HG03457 (cell line): ENCODE data around the gene PFKFB1.
"Not testable (repeated sequence)": the region's sequence is repeated elsewhere in the genome, so short reads cannot be mapped to it uniquely, and the experiment has no call there.

Experiments
- ATAC-seq: cut with Tn5 transposase; IDR thresholded peaks from one replicate; pipeline ENCODE4 v1.9.1; 2021; ENCODE audit warnings: moderate number of reproducible peaks; ENCODE audit not compliant: unreplicated experiment

PFKFB1 gene

DNA sequence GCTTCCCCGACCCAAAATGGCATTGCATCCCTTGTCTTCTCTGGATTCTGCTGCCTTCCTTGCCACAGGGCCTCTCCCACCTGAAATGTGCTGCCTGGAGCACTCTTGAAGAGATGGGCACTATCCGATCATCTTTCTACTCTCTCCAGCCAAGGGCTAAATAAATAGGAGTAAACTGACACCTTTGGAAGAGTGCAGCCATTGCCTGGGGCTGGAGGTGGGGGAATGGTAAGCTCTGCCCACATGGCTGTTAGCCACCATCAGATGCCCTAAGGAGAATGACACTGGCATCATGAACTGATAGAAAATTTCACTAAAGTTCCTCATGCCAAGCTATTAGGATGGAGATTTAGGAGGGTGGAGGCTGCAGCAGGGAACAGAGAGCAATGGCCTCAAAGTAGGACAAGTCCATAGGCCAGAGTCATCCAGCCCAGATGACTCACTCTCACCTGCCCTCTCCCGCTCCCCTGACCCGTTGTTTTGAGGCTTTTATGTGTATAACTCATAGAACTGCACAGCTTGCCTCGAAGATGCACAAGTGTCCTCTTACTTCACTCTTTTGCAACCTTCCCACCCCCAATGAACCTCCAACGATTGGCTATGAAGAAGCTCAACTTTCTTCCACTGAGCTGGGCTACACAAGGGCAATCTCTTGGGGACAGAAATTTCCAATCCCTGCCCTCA is 822 bp upstream of the PFKFB1 start:
- no peak for ATAC-seq

DNA sequence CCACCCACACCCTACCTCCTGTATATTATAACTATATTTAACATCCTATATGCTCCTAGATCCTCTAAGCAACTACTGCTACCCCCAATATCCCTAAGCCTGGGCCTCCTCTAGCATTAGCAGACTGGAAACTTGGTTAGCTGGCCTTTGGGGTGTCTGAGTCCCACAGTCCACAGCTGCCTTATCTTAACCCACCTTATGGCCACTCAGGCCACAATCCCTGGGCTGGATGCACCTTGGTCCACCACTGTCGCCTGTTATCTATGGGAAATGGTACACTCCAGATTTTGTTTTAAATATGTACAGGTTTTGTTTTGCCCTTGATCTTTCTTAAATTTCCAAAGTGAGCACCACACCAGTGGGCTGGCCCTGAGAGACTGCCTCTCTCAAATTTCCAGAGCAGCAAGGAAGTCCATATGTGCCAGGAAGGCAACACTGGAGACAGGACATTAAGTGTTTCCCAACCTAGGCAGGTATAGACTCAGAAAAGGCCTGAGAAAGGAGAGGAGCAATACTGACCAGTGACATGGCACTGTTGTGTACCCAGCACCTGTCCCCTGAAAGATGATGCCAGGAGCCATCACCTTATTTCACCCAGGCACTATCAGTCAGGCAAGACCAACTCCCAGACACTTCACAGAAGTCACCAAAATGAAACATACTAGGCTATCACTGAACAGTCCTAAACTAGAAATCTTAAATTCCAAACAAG is 921 bp downstream of the PFKFB1 start:
- ATAC-seq = no peak

DNA sequence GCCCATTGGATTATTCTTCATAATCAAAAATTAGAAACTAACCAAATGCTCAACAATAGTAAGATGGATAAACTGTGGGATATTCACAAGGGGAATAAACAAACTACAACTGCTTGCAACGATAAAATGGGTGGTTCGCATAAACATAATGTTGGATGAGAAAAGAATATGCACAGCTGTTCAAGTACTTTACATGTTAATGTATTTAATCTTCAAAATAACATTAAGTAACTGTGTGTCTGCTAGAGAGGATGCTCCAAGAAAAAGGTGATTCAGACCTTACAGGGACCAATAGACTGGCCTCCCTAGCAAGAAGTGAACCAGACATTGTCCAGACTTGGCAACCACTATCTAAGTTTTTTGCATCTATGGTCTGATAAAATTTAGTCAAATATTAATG is 2.3 kb downstream of the PFKFB1 start:
- no peak for ATAC-seq

DNA sequence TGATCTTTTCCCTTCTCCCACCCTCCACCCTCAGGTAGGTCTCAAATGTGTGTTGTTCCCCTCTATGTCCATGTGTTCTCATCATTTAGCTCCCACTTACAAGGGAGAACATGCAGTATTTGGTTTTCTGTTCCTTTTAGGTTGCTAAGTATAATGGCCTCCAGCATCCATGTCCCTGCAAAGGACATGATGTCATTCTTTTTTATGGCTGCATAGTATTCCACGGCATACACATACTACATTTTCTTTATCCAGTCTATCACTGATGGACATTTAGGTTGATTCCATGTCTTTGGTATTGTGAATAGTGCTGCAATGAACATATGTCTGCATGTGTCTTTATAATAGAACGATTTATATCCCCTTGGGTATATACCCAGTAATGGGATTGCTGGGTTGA is 10.7 kb downstream of the PFKFB1 start:
- ATAC-seq = not testable (repeated sequence)

DNA sequence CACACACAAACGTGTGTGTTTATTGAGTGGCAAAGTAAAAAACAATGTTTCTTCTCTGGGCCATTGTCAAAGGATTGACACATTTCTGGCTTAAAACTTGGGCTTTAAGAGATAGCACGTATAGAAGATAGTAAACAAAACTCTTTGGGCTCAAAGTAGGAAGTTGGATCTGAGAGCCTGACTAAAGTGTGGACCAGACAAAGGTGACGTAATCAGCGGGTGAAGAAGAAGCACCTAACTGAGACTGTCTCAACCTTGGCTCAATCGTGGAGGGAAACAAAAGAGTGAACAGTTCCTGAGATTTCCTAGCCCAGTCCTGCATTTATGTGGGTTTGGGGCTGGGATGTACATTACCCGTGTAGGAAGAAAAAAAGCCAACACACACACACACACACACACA is 13.7 kb downstream of the PFKFB1 start:
- no peak for ATAC-seq

DNA sequence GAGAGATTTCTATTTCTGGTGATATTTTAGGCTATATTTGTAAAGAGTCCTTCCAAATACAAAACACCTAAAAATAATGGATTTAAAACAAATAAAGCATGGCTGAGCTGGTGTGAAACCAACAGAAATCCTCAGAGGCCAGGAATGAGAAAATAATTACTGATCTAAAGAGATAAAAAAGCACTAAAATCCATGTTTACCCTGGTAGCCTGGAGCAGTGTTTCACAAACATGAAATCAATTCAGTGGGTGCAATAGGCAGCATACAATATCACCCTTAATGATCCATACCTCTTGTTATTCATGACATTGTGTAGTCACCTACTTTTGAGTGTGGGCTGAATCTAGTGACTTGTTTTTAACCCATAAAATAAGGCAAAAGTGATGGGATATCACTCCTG is 14.6 kb downstream of the PFKFB1 start:
- no peak for ATAC-seq

DNA sequence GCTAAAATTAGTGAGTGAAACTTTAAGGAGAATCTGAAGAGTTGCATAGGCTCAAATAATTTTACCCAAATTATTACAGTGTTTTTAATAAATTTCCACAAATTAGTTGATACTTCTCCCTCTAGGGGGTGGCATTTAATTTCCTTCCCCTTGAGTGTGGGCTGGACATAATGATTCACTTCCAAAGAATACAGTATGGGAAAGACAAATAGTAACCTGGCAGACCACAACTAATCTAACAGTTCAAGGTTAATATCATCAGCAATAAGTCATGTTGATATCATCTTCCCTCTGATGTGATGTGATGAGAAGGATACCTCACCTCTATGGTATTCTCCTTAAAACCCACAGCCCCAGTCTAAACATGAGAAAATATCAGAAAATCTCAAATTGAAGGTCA is 15.5 kb downstream of the PFKFB1 start:
- no peak for ATAC-seq

DNA sequence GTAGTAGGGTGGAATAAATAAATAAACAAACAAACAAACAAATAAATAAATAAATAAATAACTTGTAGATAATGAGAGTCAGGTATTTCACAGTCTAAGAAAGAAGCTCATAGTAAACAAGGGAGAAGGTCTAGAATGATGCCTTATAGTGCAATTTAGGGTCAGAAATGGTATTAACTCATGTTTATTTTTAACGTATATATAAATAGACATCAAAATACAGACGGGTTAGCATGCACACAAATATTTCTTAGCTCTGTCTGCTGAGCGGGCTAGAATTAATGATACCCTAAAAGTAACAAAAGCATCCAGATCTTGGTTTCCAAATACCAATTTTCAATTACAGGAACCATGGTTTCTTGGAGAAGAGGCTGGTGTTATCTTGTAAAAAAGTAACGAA is 16.6 kb downstream of the PFKFB1 start:
- ATAC-seq = no peak

DNA sequence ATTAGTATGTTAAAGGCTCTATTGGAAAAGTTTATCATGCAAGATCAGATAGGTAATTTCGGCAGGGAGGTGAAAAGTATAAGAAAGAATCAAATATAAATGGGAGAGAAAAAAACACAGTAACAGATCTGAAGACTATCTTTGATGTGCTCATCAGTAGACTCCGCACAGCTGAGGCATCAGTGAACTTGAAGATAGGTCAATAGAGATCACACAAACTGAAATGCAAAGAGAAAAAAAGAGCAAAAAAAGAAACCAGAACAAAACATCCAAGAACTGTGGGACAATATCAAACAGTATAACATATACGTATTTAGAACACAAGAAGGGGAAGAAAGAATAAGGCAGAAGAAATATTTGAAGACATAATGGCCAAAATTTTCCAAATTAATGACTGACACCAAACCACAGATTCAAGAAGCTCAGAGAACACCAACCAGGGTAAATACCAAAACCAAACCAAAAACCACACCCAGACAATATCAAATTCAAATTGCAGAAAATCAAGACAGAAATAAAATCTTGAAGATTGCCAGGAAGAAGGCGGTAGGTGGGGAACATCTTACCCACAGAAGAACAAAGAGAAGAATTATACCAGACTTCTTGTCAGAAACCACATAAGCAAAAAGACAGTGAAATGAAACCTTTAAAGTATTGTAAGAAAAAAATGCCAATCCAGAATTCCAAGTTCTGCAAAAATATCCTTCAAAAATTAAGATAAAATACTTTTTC is 29.1 kb downstream of the PFKFB1 start:
- ATAC-seq = no peak

DNA sequence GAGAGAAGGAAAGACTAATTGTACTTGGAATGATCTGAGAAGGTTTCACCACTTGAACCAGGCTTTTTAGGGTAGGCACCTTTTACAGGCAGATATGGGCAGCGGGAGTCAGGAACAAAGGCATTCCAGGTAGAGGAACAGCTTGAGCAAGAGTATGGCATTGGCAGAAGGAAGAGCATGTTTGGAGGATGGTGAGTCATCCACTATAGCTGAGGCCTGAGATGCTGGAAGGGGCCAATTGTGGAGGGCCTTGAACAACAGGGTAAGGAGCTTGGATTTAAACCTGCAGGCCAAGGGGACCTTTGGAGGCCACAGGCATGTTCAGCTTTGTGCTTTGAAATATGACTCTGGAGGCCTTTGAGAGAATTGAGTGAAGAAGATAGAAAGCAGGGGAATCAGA is 32.2 kb downstream of the PFKFB1 start:
- ATAC-seq = no peak

DNA sequence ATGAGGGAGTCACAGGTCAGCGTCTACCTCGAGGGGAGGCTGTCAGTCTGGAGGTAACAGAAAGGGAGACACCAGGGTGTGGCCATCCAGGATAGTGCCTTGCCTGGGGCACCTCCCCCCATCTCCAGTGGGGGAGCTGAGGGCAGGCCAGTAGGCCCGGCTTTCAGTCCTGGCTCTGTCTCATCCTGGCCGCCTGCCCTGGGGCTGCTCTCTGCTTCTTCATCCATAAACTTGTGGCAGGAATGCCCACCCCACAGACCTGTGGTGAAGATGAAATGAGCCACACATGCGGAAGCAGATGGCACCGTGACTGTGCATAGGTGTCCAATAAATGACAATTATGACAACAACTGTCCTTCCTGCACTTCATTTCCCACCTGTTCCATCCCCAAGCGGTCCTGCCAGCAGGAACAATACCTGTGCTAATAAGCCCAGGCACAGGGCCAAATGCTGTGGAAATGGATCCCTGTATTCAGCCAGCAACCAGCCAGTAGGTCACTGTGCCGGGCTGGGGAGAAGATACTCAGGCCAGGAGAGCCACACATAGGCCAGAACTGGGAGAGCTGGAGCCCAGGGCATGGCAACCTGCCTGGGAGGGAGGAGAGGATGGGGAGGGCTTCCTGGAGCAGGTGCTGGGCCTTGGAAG is 43.1 kb downstream of the PFKFB1 start:
- ATAC-seq = no peak

DNA sequence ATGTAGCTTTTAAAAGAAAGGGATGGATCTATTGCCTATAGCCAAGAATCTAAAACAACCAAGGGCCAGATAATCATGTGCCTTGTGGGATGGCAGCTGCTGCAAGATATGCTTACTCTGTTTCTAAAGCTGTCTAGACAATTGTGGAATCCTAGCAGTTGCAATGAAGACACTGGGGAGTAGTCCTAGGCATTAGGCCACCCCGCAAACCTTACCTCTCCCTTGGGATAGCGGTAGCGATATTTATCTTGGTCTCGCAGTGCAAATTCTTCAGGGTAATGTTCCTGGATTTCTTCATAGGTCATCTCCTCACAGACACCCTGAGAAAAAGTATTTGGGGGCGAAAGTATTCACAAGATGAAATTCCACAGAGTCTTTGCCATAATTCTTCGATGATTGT is 48.8 kb downstream of the PFKFB1 start:
- no peak for ATAC-seq

DNA sequence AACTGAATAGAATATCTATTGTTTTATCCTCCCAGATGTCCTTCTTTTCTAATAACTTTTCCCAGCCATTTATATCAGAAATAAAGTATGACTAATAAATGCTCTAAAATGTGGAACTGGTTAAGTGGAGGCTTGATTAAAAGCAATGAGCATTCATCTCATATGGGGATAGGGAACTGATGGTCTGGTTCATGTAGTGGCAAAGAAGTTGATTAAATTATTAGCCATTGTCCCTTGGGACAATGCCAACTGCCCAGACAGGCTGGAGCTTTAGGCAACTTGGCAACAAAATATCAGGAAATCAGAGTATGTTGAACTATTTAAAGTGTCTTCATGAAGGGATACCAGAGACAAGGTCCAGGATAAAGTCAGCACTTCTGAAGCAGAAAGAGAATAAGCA is 49.2 kb downstream of the PFKFB1 start:
- no peak for ATAC-seq

DNA sequence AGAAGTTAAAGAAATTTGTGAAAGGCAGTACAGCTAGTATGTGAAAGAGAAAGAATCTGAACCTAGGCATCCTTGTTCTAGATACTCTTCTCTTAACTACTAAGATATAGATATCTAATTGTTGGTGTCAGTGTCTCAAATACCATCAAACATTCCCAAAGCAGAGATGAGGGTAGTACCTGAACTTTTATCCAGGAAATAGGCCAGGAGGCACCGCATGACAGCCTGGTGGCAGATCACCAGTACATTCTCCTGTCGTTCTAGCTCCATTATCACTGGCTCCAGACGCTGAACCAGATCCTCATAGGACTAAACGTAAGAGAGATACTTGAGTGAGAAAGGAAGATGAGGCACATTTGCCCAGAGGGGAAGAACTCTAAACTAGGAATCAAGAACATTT is 56.6 kb downstream of the PFKFB1 start:
- no peak for ATAC-seq

DNA sequence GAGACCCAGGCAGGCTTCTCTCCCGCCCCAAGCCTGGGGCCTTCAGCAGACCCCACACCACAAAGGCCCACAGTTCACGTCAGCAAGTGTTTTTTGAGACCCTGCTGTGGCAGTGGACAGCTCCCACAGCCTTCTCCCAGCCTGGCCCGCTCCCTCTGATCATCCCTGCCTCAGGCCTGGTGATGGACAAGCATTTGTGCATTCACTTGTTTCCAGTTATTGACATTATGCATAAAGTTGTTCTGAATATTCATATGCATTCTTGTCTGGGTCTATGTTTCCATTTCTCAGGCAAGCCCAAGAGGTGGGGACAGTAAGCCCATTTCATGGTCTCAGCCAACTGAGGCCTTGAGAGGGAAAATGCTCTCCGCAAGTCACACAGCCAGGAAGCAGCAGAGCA is 58.7 kb downstream of the PFKFB1 start:
- ATAC-seq = no peak

DNA sequence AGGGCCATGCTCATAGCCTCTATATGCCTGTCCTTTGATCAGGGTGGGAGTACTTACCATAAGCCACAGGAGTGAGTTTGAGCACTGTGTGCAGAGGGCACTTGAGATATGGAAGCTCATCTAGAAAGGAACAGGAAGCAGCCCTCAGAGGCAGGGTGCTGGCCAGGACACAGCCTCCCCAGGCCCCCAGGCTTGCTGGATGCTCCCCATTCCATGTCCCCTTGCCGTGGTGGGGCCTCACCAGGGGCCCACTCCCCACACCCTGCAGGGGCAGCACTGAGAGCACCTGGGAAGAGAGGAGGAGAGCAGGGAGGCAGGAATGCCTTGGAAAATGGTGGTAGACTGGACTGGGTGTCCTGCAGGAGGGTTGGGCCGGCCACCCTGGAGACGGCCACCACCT is 59.1 kb downstream of the PFKFB1 start:
- ATAC-seq = no peak

DNA sequence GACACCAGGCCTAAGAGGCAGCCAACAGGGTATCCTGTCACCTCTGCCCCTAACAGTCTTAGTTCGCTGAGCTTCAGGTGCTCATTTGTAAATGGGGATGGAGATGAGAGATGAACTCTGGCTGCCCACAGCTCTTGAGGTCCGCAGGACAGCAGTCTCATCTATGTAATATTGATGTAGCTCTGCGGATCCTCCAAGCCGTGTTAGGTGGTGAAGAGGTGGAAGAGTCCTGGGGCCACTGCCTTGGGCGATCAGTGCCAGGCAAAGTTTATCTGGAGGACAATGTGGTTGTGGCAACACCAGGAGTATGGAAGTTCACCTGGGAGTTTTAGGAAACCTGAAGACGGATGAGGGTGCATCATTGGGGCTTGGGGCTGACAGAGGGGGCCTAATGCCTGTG is 59.9 kb downstream of the PFKFB1 start:
- no peak for ATAC-seq

DNA sequence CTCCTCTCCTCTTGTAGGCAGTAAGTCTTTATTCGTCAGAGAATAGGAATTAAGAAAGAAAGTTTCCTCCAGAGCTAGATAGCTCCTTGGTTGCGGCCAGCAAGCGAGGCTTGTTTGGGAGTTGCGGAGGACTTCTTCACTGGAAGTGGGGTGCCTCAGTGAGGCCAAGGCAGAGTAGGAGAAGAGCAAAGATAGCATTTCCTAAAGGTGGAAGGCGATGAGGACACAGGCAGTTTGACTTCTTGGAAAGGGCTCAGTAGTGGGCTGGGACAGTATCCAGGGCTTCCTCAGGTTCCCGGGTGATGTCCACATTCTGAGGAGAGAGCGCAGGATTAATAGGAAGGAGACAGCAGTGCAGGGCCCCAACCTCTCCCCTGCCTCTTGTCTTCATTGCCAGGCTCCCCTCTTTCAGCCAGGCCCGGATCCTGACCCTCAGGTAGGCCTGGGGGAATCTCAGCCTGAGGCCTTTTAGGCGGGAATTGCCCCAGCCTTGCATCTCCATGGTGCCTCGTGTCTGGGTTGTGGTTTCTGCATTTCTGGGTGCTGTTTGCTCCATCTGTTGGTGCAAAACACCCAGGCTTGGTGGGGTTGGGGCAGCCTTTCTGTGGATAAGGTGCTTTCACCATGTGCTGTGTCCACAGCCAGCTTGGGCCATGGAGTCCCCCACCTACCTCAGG is 60.7 kb downstream of the PFKFB1 start:
- no peak for ATAC-seq

DNA sequence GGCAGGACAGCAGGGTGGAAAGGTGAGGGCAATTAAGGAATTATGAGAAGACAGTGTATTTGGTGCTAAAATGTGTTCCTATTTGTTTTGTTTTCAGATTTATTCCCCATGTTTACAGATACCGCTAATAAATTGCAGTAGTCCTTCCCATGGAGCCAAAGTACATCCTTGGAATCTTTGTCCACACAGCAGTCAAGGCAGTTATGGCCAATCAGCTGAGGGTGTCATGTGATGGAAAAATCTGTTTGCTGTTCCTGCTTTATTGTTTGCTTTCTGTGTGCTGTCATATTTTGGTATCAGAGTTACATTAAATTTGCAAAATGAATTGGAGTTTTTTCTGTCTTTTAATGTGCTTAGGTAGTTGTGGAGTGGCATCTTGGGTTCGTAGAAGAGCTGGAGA is 62.9 kb downstream of the PFKFB1 start:
- no peak for ATAC-seq

DNA sequence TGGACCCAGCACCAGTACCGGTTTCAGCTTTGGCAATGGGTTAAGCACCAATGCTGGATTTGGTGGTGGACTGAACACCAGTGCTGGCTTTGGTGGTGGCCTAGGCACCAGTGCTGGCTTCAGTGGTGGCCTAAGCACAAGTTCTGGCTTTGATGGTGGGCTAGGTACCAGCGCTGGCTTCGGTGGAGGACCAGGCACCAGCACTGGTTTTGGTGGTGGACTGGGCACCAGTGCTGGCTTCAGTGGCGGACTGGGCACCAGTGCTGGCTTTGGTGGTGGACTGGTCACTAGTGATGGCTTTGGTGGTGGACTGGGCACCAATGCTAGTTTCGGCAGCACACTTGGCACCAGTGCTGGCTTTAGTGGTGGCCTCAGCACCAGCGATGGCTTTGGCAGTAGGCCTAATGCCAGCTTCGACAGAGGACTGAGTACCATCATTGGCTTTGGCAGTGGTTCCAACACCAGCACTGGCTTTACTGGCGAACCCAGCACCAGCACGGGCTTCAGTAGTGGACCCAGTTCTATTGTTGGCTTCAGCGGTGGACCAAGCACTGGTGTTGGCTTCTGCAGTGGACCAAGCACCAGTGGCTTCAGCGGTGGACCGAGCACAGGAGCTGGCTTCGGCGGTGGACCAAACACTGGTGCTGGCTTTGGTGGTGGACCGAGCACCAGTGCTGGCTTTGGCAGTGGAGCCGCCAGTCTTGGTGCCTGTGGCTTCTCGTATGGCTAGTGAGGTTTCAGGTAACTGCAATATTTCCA is 63.5 kb downstream of the PFKFB1 start:
- no peak for ATAC-seq
